Measurements from ENCODE around the gene P2RX1.

GRCh38 chr17:3903881-3904290 is 12.4 kb downstream of the P2RX1 start:
- TF ChIP-seq EZH2 (IDR thresholded peaks at IDR 0.05; ENCODE audit: low read depth) (no peak), CTCF (conservative IDR thresholded peaks at IDR 0.05) (no peak)

All from PC-9 (cell line).